GM12801 (cell line): ENCODE measurements around the gene PNPLA1.

Experiments used
- TF ChIP-seq, protein P1 (sequence below): IDR thresholded peaks from one replicate; pipeline ENCODE4 v1.5.1; 2011; ENCODE audit warnings: control low read depth; ENCODE audit not compliant: insufficient read length; ENCODE audit errors: extremely low read depth

Gene PNPLA1

DNA sequence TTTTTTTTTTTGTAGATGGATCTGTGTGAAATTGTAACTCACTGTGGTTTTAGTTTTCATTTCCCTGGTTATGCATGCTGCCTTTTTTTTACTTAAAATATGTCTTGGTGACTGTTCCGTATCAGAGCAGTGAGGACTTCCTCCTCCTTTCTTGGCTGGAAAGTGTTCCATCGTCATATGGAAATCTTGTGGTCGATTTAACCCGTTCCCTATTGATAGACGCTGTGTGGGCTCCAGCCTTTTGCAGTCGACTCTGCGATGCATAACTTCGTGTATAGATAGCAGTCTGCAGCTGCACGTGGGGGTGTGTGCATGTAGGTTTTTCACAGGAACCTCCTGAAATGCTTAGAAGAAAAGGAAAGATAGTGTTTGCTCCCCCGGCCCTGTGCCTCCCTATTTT is 28.1 kb upstream of the PNPLA1 start:
- TF ChIP-seq, protein P1, sequence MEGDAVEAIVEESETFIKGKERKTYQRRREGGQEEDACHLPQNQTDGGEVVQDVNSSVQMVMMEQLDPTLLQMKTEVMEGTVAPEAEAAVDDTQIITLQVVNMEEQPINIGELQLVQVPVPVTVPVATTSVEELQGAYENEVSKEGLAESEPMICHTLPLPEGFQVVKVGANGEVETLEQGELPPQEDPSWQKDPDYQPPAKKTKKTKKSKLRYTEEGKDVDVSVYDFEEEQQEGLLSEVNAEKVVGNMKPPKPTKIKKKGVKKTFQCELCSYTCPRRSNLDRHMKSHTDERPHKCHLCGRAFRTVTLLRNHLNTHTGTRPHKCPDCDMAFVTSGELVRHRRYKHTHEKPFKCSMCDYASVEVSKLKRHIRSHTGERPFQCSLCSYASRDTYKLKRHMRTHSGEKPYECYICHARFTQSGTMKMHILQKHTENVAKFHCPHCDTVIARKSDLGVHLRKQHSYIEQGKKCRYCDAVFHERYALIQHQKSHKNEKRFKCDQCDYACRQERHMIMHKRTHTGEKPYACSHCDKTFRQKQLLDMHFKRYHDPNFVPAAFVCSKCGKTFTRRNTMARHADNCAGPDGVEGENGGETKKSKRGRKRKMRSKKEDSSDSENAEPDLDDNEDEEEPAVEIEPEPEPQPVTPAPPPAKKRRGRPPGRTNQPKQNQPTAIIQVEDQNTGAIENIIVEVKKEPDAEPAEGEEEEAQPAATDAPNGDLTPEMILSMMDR = no peak

DNA sequence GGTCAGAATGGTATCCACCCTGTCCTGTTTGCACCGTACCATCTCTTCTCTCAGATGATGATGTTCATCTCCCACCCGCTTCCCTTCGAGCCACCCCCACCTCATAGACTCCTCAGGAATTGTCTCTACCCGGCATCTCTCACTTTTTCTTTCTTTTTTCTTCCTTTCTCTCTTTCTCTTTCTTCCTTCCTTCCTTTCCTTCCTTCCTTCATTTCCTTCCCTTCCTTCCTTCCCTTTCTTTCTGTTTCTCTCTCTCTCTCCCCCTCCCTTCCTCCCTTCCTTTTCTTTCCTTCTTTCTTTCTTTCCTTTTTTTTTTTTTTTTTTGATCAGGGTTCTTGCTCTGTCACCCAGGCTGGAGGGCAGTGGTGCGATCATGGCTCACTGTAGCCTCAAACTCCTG is 27.7 kb upstream of the PNPLA1 start:
- TF ChIP-seq, protein P1 = no peak

DNA sequence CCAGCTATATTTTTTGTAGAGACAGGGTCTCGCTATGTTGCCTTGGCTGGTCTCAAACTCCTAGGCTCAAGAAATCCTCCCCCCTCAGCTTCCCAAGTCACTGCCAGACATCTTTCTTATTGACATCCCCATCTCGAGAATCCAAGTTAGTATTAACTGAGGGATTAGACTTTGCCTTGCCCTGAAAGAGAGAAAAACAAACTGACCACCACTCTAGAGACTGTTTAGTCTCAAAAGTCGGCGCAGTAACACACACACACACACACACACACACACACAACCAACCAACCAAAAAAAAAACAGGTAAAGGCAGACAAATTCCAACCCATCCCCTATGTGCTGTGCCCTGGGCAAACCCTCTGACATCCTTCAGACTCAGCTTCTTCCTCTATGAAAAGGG is 27.2 kb upstream of the PNPLA1 start:
- TF ChIP-seq, protein P1 = no peak

DNA sequence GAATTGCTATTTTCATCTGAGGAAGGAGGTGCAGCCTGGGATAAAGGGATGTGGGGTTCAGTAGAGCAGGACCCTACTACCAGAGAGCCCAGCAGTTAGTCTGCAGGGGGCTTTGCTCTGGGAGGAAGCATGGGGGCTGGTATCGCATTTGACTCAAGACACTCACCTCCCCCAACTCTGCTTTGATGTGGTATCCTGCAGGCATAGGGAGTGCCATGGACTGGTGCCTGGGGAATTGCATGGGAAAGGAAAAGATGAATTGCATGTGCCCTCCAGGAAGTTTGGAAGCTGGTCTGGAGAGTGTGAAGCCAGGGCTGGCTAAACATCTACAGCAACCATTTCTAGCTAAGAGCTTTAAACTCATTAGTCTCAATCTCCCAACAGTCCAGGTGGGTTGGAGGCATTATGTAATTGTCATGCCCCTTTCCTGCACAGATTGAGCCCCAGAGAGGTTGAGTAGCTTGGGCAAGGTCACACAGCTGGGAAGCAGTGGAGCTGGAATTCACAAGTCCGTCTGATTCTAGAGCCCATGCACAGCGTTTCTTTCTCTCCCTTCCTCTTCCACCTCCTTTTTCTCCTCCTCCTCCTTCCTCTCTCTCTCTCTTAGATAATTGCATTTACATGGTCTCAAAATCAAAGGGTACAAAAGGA is 26.2 kb upstream of the PNPLA1 start:
- TF ChIP-seq, protein P1 = no peak

DNA sequence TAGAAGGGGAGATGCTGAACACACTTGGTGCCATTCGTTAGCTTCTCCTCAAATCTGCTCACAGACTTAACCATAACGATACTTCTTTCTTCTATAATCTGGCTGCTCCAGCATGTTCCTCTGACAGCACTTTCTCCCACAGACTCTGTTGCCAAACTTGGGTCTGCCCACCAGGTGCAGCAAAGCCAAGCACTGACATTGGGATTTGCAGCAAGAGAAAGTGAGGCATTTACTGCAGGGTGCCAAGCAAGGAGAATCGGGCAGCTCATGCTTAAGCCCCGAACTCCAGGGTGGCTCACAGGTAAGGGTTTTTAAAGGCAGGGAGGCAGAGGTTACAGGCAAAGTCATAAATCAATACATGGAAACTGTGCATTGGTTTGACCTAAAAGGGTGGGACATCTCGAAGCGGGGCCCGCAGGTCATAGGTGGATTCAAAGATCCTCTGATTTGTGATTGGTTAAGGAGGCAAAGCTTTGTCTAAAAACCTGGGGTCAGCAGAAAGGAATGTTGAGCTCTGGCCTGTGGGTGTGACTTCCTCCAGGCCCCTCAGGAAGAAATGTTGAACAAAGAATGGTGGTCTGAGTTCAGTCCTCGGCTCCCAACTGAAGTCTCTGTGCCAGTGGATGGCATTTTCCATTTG is 25.1 kb upstream of the PNPLA1 start:
- TF ChIP-seq, protein P1 = no peak

DNA sequence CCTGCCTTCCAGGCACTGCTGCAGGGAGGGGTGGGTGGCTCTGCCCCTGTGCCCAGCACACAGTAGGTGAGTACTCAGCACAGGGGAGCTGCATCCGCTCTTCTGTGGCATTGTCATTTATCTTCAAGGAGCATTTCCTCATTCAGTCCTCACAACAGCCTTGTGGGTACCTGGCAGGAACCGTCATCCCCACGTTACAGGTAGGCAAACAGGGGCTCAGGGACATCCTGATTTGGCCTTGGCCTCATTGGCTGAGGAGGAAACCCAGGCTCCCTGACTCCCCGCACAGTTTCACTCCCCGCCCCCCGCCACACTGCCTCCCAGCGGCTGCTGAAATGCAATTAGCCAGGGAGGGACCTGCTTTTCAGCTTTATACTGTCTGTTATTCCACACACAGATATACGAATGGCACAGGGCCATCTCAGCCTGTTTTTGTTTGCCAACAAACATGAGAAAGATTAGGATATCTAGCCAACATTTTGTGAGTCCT is 24.2 kb upstream of the PNPLA1 start:
- TF ChIP-seq, protein P1 = no peak

DNA sequence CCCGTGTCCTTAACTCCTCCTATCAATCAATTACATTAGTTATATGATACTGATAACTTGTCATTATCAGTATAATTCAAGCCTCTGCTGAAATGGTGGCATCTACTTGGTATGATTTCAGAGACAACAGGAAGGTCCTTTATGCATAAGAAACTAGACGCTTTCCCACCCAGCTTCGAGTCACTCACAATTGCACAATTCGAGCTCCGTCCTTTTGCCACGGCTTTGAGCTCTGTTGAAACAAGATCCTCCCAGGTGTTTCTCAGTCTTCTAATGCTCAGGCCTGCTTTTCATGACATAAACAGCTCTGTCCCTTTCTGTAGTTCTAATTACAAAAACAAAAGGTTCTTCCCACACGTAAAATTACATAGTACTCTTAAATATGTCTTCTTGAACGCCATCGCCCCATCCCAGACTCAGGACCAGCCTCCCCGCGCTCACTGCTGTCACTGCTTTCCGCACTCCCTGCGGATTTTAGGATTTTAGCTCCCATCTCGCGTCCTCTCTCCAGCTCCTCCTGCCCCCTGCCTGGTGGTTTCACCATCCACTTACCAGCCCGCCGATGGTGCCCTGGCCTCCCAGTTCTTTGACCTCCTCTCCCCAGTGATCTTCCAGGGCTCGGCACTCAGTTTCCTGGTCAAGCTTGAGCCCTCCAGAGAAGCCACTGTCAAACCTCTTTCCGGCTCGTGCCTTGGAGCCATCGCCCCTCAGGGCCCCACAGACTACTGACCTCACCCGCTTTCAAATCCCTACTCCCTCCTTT is 23.2 kb upstream of the PNPLA1 start:
- TF ChIP-seq, protein P1 = no peak
